IPS DF 4.7 (cell line): Measurements from ENCODE around the gene ZFP91.

Experiments
- DNase-seq: peaks from one replicate; pipeline ENCODE4 v3.0.0-alpha.2; 2013; ENCODE audit warnings: low spot score; ENCODE audit errors: extremely low read depth

Gene ZFP91

DNA sequence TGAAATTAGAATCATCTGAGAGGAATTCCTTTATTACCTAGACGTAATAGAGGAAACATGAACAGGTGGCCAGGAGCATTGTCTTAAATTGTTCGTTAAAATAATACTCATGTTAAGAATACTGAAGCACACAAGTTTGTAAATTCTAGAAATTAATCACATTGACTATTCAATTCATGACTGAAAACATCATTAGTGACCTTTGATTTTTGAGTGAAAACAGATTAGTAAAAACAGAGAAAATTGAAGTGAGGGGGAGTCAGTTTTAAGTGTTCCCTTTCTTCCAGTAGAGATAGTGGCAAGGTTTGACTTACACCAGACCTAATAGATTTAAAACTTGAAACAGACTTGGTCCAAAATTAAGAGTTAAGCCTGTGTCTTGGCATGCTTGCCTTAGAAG, 1.4 kb downstream of the ZFP91 start:
- no peak for DNase-seq

DNA sequence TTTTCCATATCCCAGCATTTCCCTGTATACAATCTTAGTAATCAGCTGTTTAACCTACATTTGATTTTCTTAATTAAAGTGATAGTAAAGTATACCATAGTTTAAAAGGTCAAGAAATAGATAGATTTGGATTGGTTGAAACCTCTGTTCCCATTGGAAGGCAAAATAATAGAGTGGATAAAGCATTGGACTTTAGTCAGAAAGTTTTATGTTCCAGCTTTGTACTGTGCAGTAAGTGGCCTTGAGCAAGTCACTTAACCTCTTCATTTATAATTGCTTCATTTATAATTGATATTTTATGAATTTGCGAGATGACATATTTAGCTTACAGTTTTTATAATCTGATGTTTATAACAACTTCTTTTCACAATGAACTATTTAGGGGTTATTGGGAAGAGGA, 3.6 kb downstream of the ZFP91 start:
- DNase-seq, result no peak

DNA sequence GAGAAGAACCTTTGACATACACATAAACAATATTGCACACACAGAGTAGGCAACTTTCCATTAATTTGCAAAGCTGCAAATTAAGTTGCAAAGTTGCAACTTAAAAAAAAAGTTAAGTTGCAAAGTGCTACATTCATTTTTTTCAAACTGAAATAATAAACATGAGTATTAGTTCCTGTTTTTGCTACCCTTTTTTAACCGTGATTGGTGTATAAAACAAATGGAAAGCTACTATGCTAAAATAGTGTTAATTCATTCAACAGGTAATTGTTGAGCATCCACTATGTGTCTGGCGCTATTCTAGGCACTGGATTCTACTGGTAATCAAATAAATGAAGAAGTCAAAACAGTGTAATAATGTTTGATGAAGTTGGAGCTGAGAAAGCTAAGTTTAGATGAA, 8.1 kb downstream of the ZFP91 start:
- DNase-seq, result no peak

DNA sequence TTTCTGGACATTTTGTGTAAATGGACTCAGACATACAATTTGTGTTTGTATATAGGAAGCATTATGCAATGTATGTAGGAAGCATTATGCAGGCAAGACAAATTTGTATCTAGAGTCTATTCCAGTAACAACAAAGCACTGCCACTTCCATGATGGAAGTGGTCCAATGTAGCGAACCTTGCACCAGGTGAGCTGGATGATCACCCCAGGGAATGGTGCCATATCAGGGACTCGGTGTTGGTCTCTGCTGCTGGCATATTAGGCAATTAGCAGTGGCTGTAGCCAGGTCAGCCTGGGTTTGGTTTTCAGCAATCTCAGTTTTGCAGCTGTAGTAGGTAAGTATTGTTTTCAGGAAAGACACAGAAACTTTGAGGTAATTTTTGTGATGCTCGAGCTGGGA, 12.8 kb downstream of the ZFP91 start:
- DNase-seq, result no peak

DNA sequence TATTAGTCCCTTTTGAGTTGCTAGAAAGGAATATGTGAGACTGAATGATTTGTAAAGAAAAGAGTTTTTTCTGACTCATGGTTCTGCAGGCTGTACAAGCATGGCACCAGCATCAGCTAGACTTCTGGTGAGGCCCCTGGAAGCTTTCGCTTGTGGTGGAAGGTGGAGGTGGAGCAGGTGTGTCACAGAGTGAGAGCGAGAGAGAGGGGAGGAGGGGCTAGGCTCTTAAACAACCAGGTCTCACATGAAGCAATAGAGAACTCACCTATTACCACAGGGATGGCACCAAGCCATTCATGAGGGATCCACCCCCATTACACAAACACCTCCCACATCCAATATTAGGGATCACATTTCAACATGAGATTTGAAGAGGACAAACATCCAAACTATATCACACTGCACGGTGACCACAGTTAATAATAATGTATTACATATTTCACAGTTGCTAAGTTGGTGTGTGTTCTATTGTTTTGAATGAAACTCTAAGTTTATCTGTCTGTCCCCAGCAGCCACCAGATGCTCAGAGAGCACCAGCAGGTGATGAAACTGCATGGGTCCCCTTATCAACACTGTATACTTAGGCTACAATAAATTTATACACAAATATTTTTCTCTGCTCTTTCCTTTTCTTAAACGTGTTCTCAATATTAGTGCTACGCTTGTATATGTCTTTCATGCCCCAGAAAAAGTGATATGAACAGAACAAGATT, 14.1 kb downstream of the ZFP91 start:
- DNase-seq, result no peak

DNA sequence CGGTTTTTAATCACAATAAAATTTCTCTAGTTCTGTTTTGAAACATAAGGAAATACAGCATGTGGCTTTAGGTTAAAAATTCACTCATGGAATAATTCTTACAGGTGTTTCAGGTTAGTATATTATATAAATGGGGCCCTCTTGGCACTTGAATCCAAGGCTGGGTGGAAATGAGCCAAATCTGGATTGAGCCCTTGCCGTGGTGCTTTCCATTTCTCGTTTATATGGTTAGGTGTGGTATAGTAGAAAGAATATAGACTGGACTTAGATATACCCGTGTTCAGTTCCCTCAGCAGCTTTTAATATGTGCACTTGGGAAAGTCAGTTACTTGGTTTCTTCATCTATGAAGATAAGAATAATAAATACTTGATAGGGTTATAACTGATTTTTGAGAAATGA, 16.0 kb downstream of the ZFP91 start:
- DNase-seq, result no peak

DNA sequence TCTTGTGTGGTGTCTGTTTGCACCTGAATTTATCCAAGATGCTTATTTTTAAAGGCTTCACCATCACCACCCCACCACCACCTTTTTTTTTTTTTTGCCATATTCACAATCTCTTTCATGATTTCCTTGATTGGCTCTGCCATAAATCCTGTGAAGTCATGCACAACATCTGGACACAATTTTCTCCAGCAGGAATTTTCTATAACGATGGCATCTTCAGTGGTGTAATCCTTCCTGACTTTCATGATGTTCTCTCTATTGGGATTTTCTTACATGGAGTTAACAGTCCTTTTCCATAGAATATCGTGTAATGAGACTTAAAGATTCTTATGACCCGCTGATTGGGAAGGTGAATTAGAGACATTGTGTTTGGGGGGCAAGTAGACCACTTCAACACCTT, 17.8 kb downstream of the ZFP91 start:
- DNase-seq, result no peak

DNA sequence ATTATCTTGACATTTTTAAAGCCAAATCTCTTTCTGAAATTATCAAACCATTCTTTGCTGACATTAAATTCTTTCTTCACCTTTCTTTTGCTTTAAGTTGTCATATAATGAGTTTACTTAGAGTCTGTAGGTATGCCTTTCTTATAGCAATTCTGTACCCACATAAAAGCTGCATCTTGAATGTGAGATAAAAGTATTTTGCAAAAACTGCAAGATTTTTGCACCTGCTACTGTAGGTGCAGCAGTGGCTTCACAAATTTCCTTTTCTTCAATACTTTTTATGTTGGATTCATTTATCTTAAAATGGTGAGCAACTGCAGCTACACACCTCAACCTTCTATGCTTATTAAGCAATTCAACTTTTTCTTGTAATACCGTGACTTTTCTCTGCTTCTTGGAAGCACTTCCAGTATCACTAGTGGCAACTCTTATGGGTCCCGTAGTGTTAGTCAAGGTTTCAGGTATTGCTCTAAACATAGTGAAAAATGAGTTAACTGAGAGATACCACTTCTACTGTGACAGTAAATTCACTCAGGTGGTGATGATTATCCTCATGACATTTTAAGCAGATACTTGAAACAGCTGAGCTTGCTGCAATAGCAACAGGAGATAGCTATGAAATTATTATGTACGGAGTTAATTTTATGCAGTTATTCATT, 18.8 kb downstream of the ZFP91 start:
- DNase-seq, result no peak

DNA sequence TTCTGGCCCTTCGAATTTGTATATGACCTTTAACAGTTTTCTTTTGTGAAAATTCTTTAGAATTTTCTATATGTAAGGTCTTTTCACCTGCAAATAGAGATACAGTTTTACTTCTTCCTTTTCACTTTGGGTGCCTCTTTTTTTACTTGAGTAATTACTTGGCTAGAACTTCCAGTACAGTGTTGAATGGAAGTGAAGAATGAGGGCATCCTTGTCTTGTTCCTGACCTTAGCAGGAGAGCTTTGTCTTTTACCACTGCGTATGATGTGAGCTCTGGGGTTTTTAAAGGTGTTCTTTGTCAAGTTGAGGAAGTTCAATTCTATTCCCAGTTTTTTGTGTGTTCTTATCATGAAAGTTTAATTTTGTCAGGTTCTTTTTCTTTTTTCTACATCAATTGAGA, 21.6 kb downstream of the ZFP91 start:
- DNase-seq, result no peak

DNA sequence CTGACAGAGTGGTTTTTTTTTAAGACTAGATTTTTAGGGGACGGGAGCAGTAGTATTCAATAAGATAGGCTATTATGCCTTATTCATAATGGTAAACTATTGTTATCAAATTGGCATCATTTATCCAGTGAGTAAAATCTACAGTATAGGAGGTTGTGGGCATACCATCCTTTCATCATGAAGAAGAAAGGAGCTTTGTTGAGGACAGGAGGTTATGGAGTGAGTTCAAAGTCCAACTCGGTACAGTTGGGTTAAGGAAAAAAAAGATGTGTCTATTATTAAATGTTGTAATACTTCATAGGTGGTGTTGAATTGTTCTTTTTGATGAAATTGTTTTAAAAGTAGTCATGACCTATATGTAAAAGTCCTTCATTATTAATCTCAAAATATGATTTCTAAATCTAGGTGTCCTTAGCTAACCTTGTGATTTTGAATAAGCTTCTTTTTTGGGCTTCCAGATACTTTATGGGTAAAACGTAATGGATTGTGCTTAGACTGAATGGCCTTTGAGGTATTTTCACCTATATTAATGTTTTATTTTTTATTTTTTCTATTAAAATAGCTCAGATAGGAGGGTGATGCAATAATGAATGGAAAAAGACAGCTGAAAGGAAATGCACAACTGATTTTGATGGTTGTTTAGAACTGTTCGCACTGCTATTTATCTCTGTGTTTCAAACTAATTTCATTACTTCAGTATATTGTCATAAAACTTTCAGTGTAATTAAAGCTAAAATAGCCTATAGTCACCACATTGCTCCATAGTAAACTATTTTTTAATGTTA, 28.3 kb downstream of the ZFP91 start:
- no peak for DNase-seq

DNA sequence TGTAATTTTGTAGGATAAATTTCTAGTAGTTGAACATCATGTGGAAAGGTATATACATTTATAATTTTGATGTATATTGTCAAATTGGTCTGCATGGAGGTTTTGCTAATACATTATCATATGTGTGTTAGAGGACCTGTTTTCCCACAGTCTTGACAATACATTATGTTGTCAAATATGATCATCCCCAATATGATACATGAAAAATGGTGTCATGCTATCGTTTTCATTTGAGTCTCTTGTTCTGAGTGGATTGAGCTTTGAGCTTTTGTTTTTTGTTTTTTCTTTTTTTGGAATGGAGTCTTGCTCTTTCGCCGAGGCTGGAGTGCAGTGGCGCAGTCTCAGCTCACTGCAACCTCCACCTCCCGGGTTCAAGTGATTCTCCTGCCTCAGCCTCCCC, 29.5 kb downstream of the ZFP91 start:
- DNase-seq, result no peak

DNA sequence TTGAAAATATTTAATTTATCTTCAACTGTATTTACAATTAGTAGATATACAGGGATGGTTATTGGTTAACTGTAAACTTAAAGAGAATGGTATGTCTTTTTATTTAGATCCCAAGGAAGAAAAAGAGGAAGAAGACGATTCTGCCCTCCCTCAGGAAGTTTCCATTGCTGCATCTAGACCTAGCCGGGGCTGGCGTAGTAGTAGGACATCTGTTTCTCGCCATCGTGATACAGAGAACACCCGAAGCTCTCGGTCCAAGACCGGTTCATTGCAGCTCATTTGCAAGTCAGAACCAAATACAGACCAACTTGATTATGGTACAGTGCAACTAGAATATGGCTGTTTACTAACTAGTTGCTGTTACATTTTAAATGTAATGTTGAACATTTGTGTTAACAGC, 30.9 kb downstream of the ZFP91 start:
- no peak for DNase-seq

DNA sequence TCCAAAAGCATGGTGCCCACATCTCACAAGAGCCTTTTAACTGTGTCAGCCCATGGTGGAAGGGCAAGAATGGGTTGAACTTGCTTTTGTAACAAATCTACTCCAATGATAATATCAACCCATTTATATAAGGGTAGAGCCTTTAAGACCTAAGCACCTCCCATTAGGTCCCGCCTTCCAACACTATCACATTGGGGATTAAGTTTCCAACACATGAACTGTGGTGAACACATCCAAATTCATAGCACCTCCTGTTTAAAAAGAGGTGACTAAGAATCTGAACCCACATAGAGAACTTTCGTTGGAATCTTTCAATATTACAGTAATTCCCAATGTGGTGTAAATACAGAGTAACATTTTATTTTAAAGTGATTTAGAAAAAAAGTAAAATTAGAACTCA, 34.4 kb downstream of the ZFP91 start:
- no peak for DNase-seq

DNA sequence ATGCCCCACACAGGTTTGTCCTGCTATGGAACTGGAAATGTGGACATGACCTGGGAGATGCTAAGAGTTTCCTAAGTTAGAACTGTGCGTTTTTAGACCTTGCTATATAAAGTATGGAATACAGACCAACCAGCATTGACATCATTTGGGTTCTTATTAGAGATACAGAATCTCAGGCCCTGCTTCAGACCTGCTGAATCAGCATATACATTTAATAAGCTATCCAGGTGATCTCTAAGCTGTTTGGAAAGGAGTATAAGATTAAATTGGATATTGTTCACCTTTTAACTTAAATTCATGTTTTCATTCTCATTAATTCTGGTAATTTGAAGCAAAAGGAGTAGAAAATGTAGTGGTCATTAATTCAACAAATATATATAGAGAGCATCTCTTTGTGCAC, 36.7 kb downstream of the ZFP91 start:
- no peak for DNase-seq

DNA sequence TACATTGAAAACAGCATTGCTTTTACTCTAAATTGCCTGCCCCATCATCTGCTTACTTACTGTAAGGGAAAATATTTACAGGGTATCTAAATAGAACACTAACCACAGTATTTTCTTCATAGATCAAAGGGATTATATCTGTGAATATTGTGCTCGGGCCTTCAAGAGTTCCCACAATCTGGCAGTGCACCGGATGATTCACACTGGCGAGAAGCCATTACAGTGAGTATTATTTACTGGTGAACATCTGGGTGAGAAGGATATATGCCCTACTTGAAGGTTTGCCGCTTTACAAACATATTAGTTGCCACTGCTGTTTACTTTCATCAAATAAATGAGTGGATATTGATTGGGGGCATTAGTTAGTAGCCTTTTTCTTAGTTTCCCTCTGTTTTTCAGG, 37.7 kb downstream of the ZFP91 start:
- DNase-seq, result no peak

DNA sequence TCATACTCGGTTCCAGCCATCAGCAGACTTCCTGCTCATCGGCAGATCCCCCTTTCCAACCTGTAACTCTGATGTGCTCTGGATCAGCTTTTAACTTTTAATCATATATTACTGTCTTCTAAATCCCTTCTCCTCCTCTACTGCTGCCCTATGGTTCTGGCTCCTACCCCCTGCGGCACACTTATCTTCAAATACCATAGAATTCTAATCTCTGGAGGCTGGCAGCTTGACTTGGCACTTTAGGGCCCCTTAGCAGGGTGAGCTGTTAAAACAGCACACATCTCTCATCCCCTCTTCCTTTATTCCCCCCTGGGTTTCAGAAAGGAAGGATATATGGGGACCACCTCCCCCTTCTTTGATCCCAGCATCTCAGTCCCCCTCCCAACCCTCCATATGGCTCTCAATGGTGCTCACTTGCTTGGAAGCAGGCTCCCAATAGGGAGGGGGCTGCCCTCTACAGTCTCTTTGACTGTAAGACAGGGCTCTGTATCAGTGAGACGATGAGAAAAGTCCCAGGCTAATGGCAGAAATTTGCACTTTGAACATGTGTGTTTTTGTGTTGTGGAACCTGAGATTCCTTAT, 39.2 kb downstream of the ZFP91 start:
- DNase-seq, result no peak

DNA sequence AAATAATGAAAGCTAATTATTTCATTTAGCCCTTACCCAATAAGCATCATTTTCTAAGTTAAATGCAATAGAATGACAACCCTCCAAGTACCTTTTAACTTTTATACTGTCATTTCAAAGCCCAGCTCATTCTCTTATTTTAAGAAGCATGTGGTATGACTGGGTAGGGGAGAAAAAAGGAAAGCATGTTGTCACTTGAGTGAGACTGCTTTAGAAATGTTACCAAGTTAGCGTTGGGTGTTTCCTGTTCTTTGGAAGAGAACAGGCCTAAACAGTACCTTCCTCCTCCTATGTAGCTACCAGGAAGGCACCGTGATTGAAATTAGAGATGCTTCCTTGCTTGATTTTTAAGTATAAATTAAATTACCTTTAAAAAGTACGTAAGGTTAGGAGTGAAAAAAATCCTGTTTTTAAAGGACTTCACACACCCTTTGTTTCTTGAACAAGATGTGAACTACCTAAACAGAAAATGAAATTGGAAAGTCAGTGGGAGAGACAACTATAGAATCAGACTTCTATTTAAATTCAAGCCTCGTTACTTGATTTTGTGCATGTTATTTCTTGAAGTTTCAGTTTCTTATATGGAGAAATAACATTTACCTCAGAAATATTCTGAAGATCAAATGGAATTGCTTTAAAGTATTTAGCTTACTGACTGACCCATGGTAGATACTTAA, 42.9 kb downstream of the ZFP91 start:
- no peak for DNase-seq

DNA sequence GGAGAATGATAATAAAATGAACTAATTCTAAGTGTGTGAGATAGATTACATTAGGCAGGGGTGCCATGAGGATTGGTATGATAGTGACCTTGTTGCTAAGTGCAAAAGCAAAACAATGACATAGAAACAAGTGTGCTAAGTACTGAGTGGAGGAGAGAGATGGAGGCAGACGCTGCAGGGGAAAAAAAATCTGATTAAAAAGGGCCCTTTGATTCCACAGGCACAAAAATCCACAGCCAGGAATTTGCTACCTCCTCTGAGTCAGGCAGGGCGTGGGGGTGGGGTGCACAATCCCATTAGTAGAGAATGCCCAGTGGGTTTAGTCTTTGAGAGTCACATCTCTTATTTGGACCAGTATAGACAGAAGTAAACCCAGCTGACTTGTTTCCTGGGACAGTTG, 43.5 kb downstream of the ZFP91 start, which contains the start of gene CNTF:
Gene CNTF, plus strand, starts transcription at position 322 of the 400 bp plus-strand sequence. CDS start 88 bp downstream, outside the sequence.
- DNase-seq, result no peak

DNA sequence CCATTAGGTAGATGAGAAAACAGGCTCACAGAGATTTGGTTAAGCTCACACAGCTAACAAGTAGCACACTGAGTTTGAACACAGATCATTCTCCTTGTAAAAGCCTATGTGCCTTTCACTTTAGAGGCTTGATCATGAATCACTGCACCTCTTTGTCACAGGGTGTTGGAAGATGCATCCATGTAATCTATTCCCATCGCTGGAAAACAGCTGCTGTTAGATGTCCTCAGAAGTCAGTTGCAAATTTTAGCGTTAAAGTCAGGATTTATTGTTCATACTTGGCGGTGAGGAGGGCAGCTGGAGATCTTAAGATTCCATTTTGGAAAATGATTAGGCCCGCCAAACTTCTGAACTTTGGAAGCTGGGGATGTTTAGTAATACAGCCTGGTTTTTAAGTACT, 46.2 kb downstream of the ZFP91 start:
- DNase-seq, result no peak

DNA sequence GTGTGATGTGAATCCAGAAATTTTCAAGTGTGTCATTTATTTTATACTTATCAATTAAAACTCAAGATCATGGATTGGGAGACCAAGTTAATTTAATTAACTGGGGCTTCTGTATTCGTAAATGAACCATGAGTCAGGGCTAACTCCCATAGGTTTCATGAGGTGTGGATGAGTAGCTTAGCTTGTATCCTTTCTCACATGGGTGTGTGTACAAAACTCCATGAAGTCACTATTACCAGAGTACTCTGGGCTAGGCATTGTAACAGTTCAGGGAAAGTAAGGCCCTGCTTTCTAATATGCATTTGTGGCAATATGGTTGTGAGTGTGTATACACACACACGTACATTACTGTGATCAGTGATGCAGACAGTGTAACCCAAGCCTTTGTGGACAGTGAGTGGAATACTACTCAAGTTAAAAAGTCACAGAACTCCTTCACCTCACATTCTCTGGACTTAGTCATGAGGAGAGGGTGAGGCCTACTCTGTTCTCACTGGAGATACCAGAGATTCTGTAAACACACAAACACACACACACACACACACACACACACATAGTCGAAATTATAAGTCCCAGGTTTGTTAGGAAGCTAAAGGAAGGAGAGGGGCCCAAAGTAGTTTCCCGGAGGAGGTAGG, 47.1 kb downstream of the ZFP91 start:
- DNase-seq, result no peak

DNA sequence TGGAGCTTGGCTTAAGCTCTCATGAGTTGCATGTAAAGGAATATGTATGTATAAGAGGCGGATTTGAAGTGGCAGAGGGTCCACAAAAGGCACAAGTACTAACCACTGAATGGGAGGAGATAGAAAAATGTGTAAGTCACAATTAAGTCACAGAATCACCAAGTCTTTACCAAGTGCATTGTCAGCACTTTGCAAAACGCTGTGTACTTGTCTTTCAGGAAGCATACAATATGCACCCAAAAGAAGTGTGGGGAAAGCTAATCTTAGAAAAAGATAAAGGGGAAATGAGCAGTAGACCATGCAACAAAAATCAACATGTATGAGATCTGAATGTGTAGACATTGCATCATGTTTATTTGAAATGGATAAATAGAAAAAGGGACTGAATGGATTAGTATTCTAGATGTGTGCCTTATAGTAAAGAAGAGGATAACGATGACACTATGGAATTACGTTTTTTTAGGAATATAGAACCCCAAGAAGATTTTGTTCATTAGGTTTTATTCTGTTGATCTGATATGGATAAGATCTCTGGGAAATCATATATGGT, 48.1 kb downstream of the ZFP91 start:
- DNase-seq, result no peak
